SU-DHL-6 (cell line): Measurements from ENCODE around the gene SLC8A1.

Experiments
- EZH2phosphoT487 ChIP-seq: fragments of 200-600 bp; sonication (generic), shearing (Covaris generic); conservative IDR thresholded peaks from 2 replicates; pipeline ENCODE4 v1.6.1; 2018; ENCODE audit warnings: mild to moderate bottlenecking, antibody characterized with exemption, low read length, moderate library complexity, mixed read lengths
- TF ChIP-seq, protein P1 (sequence below): fragments of 200-600 bp; sonication (generic); IDR thresholded peaks from one replicate; pipeline ENCODE4 v1.5.1; 2017; ENCODE audit warnings: antibody characterized with exemption, mild to moderate bottlenecking, low read length, moderate library complexity; ENCODE audit not compliant: insufficient read depth, poor library complexity, severe bottlenecking

DNA sequence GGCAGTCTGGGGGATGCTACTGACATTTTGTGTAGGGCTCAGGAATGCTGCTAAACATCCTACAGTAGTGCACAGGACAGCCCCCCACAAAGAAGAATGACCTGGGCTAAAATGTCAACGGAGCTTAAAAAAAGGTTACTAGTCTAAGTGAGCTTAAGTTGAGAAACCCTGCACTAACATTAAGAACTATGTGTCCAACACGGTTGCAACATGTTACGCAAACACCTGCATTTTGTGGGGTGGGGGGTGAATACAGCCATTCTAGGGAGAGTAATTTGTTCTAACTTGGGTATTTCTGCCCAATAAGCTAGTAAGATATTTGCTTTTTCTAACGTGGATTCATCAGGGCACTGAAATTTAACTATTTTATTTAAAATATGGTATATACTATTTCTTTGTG, 57.9 kb downstream of the SLC8A1 start:
- TF ChIP-seq, protein P1, sequence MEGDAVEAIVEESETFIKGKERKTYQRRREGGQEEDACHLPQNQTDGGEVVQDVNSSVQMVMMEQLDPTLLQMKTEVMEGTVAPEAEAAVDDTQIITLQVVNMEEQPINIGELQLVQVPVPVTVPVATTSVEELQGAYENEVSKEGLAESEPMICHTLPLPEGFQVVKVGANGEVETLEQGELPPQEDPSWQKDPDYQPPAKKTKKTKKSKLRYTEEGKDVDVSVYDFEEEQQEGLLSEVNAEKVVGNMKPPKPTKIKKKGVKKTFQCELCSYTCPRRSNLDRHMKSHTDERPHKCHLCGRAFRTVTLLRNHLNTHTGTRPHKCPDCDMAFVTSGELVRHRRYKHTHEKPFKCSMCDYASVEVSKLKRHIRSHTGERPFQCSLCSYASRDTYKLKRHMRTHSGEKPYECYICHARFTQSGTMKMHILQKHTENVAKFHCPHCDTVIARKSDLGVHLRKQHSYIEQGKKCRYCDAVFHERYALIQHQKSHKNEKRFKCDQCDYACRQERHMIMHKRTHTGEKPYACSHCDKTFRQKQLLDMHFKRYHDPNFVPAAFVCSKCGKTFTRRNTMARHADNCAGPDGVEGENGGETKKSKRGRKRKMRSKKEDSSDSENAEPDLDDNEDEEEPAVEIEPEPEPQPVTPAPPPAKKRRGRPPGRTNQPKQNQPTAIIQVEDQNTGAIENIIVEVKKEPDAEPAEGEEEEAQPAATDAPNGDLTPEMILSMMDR = no peak
- no peak for TF ChIP-seq EZH2phosphoT487
